ENCODE measurements around the gene CDH4.

GRCh38 chr20:61864481-61864880 lies 612.4 kb downstream of the CDH4 start:
- TF ChIP-seq POLR2A (IDR thresholded peaks at IDR 0.05; ENCODE audit: control extremely low read depth in 1 of 2, low read depth in 2 of 2, low read length in 2 of 2) (no peak), ZNF274 (IDR thresholded peaks at IDR 0.05; ENCODE audit: borderline replicate concordance, extremely low read depth, low read length) (no peak), EP300 (IDR thresholded peaks at IDR 0.05; ENCODE audit: borderline replicate concordance in 1 of 2, low read depth in 2 of 2, low read length in 2 of 2) (no peak), GABPA (IDR thresholded peaks at IDR 0.05; ENCODE audit: borderline replicate concordance, insufficient read depth, low read length) (no peak), CREB1 (IDR thresholded peaks at IDR 0.05) (no peak), JUND (IDR thresholded peaks at IDR 0.05; ENCODE audit: low read length) (no peak), TBP (IDR thresholded peaks at IDR 0.05; ENCODE audit: low read depth, low read length) (no peak), SP2 (IDR thresholded peaks at IDR 0.05; ENCODE audit: low read length) (no peak), TCF12 (IDR thresholded peaks at IDR 0.05; ENCODE audit: low read depth, low read length) (no peak), CBX5 (IDR thresholded peaks at IDR 0.05; ENCODE audit: low read depth, low read length) (no peak), RFX5 (IDR thresholded peaks at IDR 0.05; ENCODE audit: borderline replicate concordance, low read depth, low read length) (no peak), EZH2 (IDR thresholded peaks at IDR 0.05; ENCODE audit: low read depth, low read length, severe bottlenecking) (no peak), POLR2AphosphoS5 (IDR thresholded peaks at IDR 0.05; ENCODE audit: low read depth, low read length) (no peak)
- TF ChIP-seq, protein P1, sequence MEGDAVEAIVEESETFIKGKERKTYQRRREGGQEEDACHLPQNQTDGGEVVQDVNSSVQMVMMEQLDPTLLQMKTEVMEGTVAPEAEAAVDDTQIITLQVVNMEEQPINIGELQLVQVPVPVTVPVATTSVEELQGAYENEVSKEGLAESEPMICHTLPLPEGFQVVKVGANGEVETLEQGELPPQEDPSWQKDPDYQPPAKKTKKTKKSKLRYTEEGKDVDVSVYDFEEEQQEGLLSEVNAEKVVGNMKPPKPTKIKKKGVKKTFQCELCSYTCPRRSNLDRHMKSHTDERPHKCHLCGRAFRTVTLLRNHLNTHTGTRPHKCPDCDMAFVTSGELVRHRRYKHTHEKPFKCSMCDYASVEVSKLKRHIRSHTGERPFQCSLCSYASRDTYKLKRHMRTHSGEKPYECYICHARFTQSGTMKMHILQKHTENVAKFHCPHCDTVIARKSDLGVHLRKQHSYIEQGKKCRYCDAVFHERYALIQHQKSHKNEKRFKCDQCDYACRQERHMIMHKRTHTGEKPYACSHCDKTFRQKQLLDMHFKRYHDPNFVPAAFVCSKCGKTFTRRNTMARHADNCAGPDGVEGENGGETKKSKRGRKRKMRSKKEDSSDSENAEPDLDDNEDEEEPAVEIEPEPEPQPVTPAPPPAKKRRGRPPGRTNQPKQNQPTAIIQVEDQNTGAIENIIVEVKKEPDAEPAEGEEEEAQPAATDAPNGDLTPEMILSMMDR (IDR thresholded peaks at IDR 0.05; ENCODE audit: control extremely low read depth in 1 of 3, insufficient read depth in 1 of 3, low read depth in 1 of 3, low read length in 3 of 3), result peak in 1 of 3 experiments; percentile 14; a peak in 1 of 4 replicates

Data from H1 (cell line).